ENCODE data around the gene SH3RF2.

DNA sequence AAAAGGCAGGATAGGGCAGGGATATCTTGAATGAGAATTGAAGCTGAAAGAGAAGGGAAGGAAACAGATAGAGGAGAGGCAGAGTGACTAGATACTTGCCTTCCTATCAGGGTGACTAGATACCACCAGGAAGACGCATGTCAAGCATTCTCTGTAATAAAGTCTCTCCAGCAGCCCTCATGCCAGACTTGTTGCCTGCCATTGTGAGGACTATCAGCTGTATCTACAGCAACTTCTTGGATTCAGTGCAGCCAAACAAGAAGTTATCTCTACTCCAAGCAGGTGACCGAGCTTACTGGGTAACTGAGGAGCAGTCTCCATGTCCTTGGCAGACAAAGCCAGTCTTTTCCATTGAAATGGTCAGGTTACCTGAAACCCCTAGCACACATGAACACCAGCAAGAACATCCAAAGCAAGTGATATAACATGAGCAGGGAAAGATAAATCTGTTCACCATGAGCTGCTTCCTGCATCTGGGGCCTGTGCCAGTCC is 9.3 kb downstream of the SH3RF2 start:
- TF ChIP-seq, protein P1, sequence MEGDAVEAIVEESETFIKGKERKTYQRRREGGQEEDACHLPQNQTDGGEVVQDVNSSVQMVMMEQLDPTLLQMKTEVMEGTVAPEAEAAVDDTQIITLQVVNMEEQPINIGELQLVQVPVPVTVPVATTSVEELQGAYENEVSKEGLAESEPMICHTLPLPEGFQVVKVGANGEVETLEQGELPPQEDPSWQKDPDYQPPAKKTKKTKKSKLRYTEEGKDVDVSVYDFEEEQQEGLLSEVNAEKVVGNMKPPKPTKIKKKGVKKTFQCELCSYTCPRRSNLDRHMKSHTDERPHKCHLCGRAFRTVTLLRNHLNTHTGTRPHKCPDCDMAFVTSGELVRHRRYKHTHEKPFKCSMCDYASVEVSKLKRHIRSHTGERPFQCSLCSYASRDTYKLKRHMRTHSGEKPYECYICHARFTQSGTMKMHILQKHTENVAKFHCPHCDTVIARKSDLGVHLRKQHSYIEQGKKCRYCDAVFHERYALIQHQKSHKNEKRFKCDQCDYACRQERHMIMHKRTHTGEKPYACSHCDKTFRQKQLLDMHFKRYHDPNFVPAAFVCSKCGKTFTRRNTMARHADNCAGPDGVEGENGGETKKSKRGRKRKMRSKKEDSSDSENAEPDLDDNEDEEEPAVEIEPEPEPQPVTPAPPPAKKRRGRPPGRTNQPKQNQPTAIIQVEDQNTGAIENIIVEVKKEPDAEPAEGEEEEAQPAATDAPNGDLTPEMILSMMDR (IDR thresholded peaks at IDR 0.05) = no peak
- no peak for TF ChIP-seq POLR2AphosphoS5 (IDR thresholded peaks at IDR 0.05)
